H1 (cell line): Measurements from ENCODE around the gene KCNH8. TPM values are rescaled to one million over a fixed set of nuclear protein-coding genes. Genes with fewer than 3 reads are reported as not detected.

Experiments used
- CTCF ChIA-PET: fragments of 300-600 bp; sonication (Branson Sonifier 250); formaldehyde crosslinking; loops from one replicate; lab custom pipeline; 2021; ENCODE audit not compliant: partially characterized antibody; lab: Charles Lee
- POLR2A ChIA-PET: fragments of 300-600 bp; sonication (Branson Sonifier 250); formaldehyde crosslinking; loops from one replicate; lab custom pipeline; 2021; ENCODE audit warnings: inconsistent platforms; ENCODE audit not compliant: partially characterized antibody; lab: Charles Lee
- DNase-seq, 2 experiments: peaks; one replicate each; pipeline versions ENCODE4 v3.0.0 to v3.0.0-alpha.2; 2010 to 2022; ENCODE audit warnings: low spot score in 2 of 2, low read depth in 1 of 2, mixed read lengths in 1 of 2
- FAIRE-seq: peaks from 2 replicates; lab custom pipeline; 2011; peaks lifted over from hg19 to GRCh38; lab: Jason Lieb, UNC
- H2AFZ ChIP-seq: 2 replicates; pipeline ENCODE4 v1.8.1; 2012; ENCODE audit warnings: low read length, inconsistent platforms
- H2AK5ac ChIP-seq: 2 replicates; pipeline ENCODE4 v1.6.1; 2013; ENCODE audit warnings: low read depth, low read length
- H2BK120ac ChIP-seq: replicated peaks from 2 replicates; pipeline ENCODE3; 2013; ENCODE audit warnings: low read depth, low read length, inconsistent platforms
- H2BK12ac ChIP-seq: 2 replicates; pipeline ENCODE4 v1.6.1; 2013; ENCODE audit warnings: low read depth, low read length
- H2BK15ac ChIP-seq: 2 replicates; pipeline ENCODE4 v1.6.1; 2013; ENCODE audit warnings: low read length
- H2BK20ac ChIP-seq: 2 replicates; pipeline ENCODE4 v1.6.1; 2013; ENCODE audit warnings: low read length
- H2BK5ac ChIP-seq: 2 replicates; pipeline ENCODE4 v1.6.1; 2013; ENCODE audit warnings: low read depth, low read length
- H3K14ac ChIP-seq: 2 replicates; pipeline ENCODE4 v1.6.1; 2013; ENCODE audit warnings: inconsistent platforms; ENCODE audit not compliant: insufficient read length
- H3K18ac ChIP-seq: 2 replicates; pipeline ENCODE4 v1.6.1; 2013; ENCODE audit warnings: low read length; ENCODE audit errors: extremely low read depth
- H3K23ac ChIP-seq: 2 replicates; pipeline ENCODE4 v1.6.1; 2013; ENCODE audit warnings: inconsistent platforms; ENCODE audit not compliant: insufficient read length
- H3K23me2 ChIP-seq: 2 replicates; pipeline ENCODE4 v1.6.1; 2013; ENCODE audit warnings: low read depth, low read length
- H3K27ac ChIP-seq: 2 replicates; pipeline ENCODE4 v1.6.1; 2011; ENCODE audit warnings: low read depth, low read length, inconsistent platforms
- H3K27me3 ChIP-seq, 4 experiments: replicated peaks in 1 of 4; 1 replicate in 1 of 4; 2 replicates in 3 of 4; pipeline versions ENCODE4 v1.6.1 to v1.8.1; 2011 to 2013; ENCODE audit warnings: low read length in 3 of 4, mild to moderate bottlenecking in 3 of 4, inconsistent platforms in 2 of 4, mixed read lengths in 2 of 4, moderate library complexity in 1 of 4; ENCODE audit not compliant: control insufficient read depth in 3 of 4, insufficient read depth in 3 of 4; ENCODE audit errors: extremely low read depth in 1 of 4
- H3K36me3 ChIP-seq, 4 experiments: 2 replicates each; pipeline versions ENCODE4 v1.6.1 to v1.8.1; 2011 to 2013; ENCODE audit warnings: mild to moderate bottlenecking in 4 of 4, low read length in 3 of 4, moderate library complexity in 2 of 4, control low read depth in 1 of 4, inconsistent platforms in 1 of 4; ENCODE audit not compliant: insufficient read depth in 4 of 4, control insufficient read depth in 2 of 4
- H3K4ac ChIP-seq: replicated peaks from 2 replicates; pipeline ENCODE3; 2013; ENCODE audit warnings: low read length, low read depth, mixed read lengths, inconsistent platforms; ENCODE audit not compliant: insufficient read length
- H3K4me1 ChIP-seq, 4 experiments: replicated peaks in 1 of 4; 1 replicate in 1 of 4; 2 replicates in 3 of 4; pipeline versions ENCODE4 v1.6.1 to v1.8.1; 2011 to 2013; ENCODE audit warnings: low read length in 3 of 4, inconsistent platforms in 2 of 4, mixed read lengths in 1 of 4; ENCODE audit not compliant: insufficient read depth in 4 of 4, control insufficient read depth in 3 of 4
- H3K4me2 ChIP-seq, 2 experiments: 2 replicates each; pipeline versions ENCODE4 v1.6.1 to v1.8.1; 2011 to 2013; ENCODE audit warnings: low read depth in 2 of 2, low read length in 2 of 2, control low read depth in 1 of 2, inconsistent platforms in 1 of 2, mild to moderate bottlenecking in 1 of 2; ENCODE audit not compliant: insufficient read depth in 1 of 2
- H3K4me3 ChIP-seq, 4 experiments: fragments of 200-600, 300-600 bp in 1 of 4; sonication (generic), shearing (Covaris generic), sonication (Bioruptor Twin) in 1 of 4; 2 replicates each; pipeline versions ENCODE4 v1.5.1 to v1.8.1; 2011 to 2016; ENCODE audit warnings: low read length in 4 of 4, low read depth in 3 of 4, control low read depth in 2 of 4, inconsistent platforms in 2 of 4, mild to moderate bottlenecking in 2 of 4, mixed read lengths in 1 of 4, moderate library complexity in 1 of 4; ENCODE audit not compliant: insufficient read depth in 2 of 4; ENCODE audit errors: extremely low read depth in 1 of 4
- H3K56ac ChIP-seq: replicated peaks from 2 replicates; pipeline ENCODE3; 2013; ENCODE audit warnings: low read depth, mild to moderate bottlenecking, mixed read lengths, low read length, inconsistent platforms; ENCODE audit not compliant: insufficient read length
- H3K79me1 ChIP-seq: 2 replicates; pipeline ENCODE4 v1.6.1; 2013; ENCODE audit warnings: low read depth, low read length, control low read depth
- H3K79me2 ChIP-seq, 2 experiments: 2 replicates each; pipeline versions ENCODE4 v1.6.1 to v1.8.1; 2012 to 2013; ENCODE audit warnings: low read length in 2 of 2, mild to moderate bottlenecking in 2 of 2, inconsistent platforms in 1 of 2; ENCODE audit not compliant: insufficient read depth in 2 of 2, control insufficient read depth in 1 of 2
- H3K9ac ChIP-seq, 4 experiments: replicated peaks in 1 of 4; 1 replicate in 1 of 4; 2 replicates in 3 of 4; pipeline versions ENCODE4 v1.6.1 to v1.8.1; 2011 to 2013; ENCODE audit warnings: low read depth in 3 of 4, low read length in 3 of 4, control low read depth in 2 of 4, mild to moderate bottlenecking in 2 of 4, moderate library complexity in 2 of 4, inconsistent platforms in 1 of 4; ENCODE audit errors: extremely low read depth in 1 of 4
- H3K9me3 ChIP-seq, 2 experiments: 2 replicates each; pipeline versions ENCODE4 v1.6.1 to v1.8.1; 2012 to 2013; ENCODE audit warnings: mild to moderate bottlenecking in 2 of 2, moderate library complexity in 2 of 2, control low read depth in 1 of 2, inconsistent platforms in 1 of 2, low read depth in 1 of 2, low read length in 1 of 2, mixed read lengths in 1 of 2; ENCODE audit not compliant: insufficient read depth in 2 of 2
- H4K20me1 ChIP-seq, 2 experiments: replicated peaks in 1 of 2; 2 replicates each; pipeline versions ENCODE3 to v1.8.1; 2011 to 2013; ENCODE audit warnings: inconsistent platforms in 2 of 2, low read length in 2 of 2, mild to moderate bottlenecking in 1 of 2; ENCODE audit not compliant: insufficient read depth in 2 of 2, control insufficient read depth in 1 of 2
- H4K5ac ChIP-seq: 2 replicates; pipeline ENCODE4 v1.6.1; 2013; ENCODE audit warnings: low read length, low read depth, mixed read lengths, inconsistent platforms; ENCODE audit not compliant: insufficient read length
- H4K8ac ChIP-seq: 2 replicates; pipeline ENCODE4 v1.8.0; 2013; ENCODE audit warnings: mild to moderate bottlenecking, moderate library complexity, low read length, inconsistent platforms; ENCODE audit not compliant: insufficient read depth; ENCODE audit errors: extremely low read depth
- H4K91ac ChIP-seq: replicated peaks from 2 replicates; pipeline ENCODE3; 2013; ENCODE audit warnings: low read length, mixed read lengths, inconsistent platforms; ENCODE audit not compliant: insufficient read length
- ASH2L ChIP-seq: fragments of 200-600, 300-600 bp; sonication (generic); IDR thresholded peaks from one replicate; pipeline ENCODE4 v1.7.1; 2017; ENCODE audit warnings: low read length
- BACH1 ChIP-seq: IDR thresholded peaks from 2 replicates; pipeline ENCODE4 v1.6.1; 2012; ENCODE audit warnings: low read length, improper control_type of control experiment
- KDM1A ChIP-seq: fragments of 200-600, 300-600 bp; sonication (generic); IDR thresholded peaks from 2 replicates; pipeline ENCODE4 v1.7.1; 2016; ENCODE audit warnings: mild to moderate bottlenecking, low read length, borderline replicate concordance
- NANOG ChIP-seq: IDR thresholded peaks from 2 replicates; pipeline ENCODE4 v1.6.1; 2011; ENCODE audit warnings: low read length, low read depth, mild to moderate bottlenecking, inconsistent platforms; ENCODE audit not compliant: insufficient read depth, poor library complexity, severe bottlenecking
- RAD21 ChIP-seq, 2 experiments: IDR thresholded peaks in 1 of 2; conservative IDR thresholded peaks in 1 of 2; 2 replicates each; pipeline ENCODE4 v1.6.1; 2011; ENCODE audit warnings: low read depth in 2 of 2, low read length in 2 of 2, improper control_type of control experiment in 1 of 2, inconsistent platforms in 1 of 2, mild to moderate bottlenecking in 1 of 2, moderate library complexity in 1 of 2
- SIX5 ChIP-seq: IDR thresholded peaks from 2 replicates; pipeline ENCODE4 v1.6.1; 2011; ENCODE audit warnings: mild to moderate bottlenecking, low read depth, low read length
- WGBS, 2 experiments: shearing (Covaris generic) in 1 of 2; methylation state at CpG; one replicate each; pipeline versions ENCODE4 v1.1.6 to v1.1.7; 2013 to 2015; ENCODE audit warnings: low lambda C conversion rate in 2 of 2, mixed read lengths in 2 of 2, inconsistent platforms in 1 of 2, low coverage in 1 of 2, missing lambda C conversion rate in 1 of 2; ENCODE audit not compliant: insufficient replicate concordance in 2 of 2, insufficient coverage in 1 of 2, insufficient read length in 1 of 2; ENCODE audit errors: extremely low coverage in 1 of 2, missing lambda C conversion rate in 1 of 2; 5-methylcytosine and 5-hydroxymethylcytosine counted together
- polyA plus RNA-seq, 7 experiments: library from polyadenylated mRNA; depleted of rRNA in 3 of 7; stranded (reverse) in 5 of 7; unstranded in 2 of 7; fragments of >200 nt in 5 of 7; fragments of 200-250 nt in 2 of 7; gene quantifications; 1 replicate in 5 of 7; 2 replicates in 1 of 7; 4 replicates in 1 of 7; pipeline versions ENCODE4 v1.2.1 to v1.2.3, GENCODE V29; 2011 to 2013; ENCODE audit warnings: missing spikeins in 2 of 7, mixed read lengths in 2 of 7
- total RNA-seq: library from RNA; stranded (reverse); fragmentation: NEBNext Ultra II Directional; extraction: Animal tissue kit (Norgen Biotek cat#: 25700); gene quantifications from 2 replicates; pipeline ENCODE4 v1.2.1, GENCODE V29; 2021

Gene KCNH8
- total and polyA plus RNA-seq, 2 of the 8 experiments (the other 6 are each of a cell fraction or from before 2014, with no cell fraction given), result 2.2 to 2.4 TPM

- TF ChIP-seq KDM1A (no peak), BACH1 (no peak), RAD21 (IDR thresholded peaks at IDR 0.05 in 1 of 2, conservative IDR thresholded peaks at IDR 0.05 in 1 of 2; ENCODE audit: low read depth in 2 of 2, low read length in 2 of 2) (no peak), SIX5 (no peak), NANOG (no peak), ASH2L (no peak)
- TF ChIP-seq, all 59 proteins: peak for 0
- FAIRE-seq, result no peak
- Histone ChIP-seq H4K8ac (no peak overlapping the region), H3K79me1 (no peaks in the 10 kb centered on the region), H2BK12ac (no peak overlapping the region), H3K4ac (no peak overlapping the region), H4K91ac (no peak overlapping the region), H3K27me3 (no peaks in the 10 kb centered on the region), H2BK20ac (no peak overlapping the region), H2AFZ (no peak overlapping the region), H3K4me3 (no peak overlapping the region), H3K4me2 (no peak overlapping the region), H2BK15ac (no peak overlapping the region), H3K27ac (no peak overlapping the region), H3K79me2 (no peaks in the 10 kb centered on the region), H3K18ac (no peak overlapping the region), H2BK5ac (no peak overlapping the region), H2BK120ac (no peak overlapping the region), H4K20me1 (no peaks in the 10 kb centered on the region), H3K9me3 (no peaks in the 10 kb centered on the region), H3K23ac (no peak overlapping the region), H3K56ac (no peak overlapping the region), H3K36me3 (no peaks in the 10 kb centered on the region; a peak in 1 of 8 replicates), H2AK5ac (no peak overlapping the region), H3K14ac (no peak overlapping the region), H3K4me1 (no peaks in the 10 kb centered on the region; a peak in 1 of 7 replicates), H4K5ac (no peak overlapping the region), H3K23me2 (no peaks in the 10 kb centered on the region), H3K9ac (no peak overlapping the region)
- ChIA-PET CTCF (no interaction called here), POLR2A (no interaction called here)
- no peak for DNase-seq
- 90% methylated on average over 4 of the region's 4 CpGs; no CpG with 5 or more reads in 1 of the 2 experiments for WGBS, 2 experiments
Measured at GRCh38 chr3:19455546-19455945, 307.2 kb downstream of the KCNH8 start.
